HG03469 (cell line): ENCODE results near the gene EXD1.
A peak's percentile ranks its signal among the peaks of the same experiment; 100 is the strongest.

Experiments
- ATAC-seq: cut with Tn5 transposase; IDR thresholded peaks from one replicate; pipeline ENCODE4 v1.9.1; 2021; ENCODE audit warnings: mild to moderate bottlenecking, moderate library complexity, moderate number of reproducible peaks; ENCODE audit not compliant: unreplicated experiment

The EXD1 gene

DNA sequence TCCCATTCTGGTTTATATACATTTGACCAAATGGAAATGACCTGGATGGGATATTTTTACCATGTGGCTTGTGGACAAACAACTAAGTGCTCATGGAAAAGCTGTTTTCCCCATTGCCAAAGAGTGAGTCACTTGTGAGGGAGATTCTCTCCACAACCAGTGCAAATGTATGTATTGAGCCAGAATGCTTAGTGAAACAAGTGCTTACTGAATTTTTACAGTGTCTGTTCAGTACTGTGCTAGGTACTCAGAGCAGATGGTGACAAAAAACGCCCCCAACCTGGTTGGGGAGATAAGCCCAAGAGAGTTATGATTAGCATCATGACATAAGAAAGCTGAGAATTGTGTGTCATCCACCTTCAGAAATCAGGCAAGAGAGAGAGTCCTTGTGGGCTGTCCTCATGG, 2.8 kb upstream of the EXD1 start:
- no peak for ATAC-seq

- ATAC-seq = peak; percentile 22
Measured at GRCh38 chr15:41231422-41232226, 1.1 kb upstream of the EXD1 start.

DNA sequence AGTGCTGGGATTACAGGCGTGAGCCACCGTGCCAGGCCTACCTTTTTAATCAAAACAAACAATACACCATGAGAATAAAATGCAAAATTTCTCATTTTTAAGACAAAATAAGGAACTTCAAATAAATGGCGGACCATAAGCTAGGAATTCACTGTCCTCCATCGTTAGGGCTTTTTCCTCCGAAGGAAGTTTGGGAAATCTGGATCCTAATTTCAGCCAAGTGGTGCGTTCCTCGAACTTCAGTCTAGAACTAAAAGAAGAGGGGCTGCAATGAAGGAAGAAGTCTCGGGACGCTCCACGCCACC, 260 bp downstream of the EXD1 start:
- no peak for ATAC-seq

DNA sequence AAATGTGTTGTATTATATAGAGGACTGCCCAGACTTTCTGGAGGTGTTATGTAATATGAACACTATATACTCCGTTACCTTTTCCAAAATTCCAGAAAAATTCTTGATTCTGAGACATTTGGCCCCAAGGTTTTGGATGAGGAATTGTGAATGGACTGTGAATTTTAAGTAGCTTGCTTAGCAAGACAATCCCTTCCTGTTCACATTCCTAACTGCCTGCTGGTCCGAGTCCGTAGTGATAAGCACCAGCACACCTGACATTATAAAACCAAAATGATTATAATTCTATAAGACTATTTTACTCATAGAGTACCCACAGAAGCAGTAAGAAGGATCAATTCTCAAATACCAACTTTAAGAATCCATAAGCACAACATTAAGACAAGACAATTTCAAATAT, 11.2 kb downstream of the EXD1 start:
- ATAC-seq = no peak

GRCh38 chr15:41218851-41219250, 11.7 kb downstream of the EXD1 start:
- ATAC-seq = no peak

GRCh38 chr15:41215708-41216107, 14.8 kb downstream of the EXD1 start:
- ATAC-seq = no peak

- ATAC-seq = no peak
Measured at GRCh38 chr15:41207687-41208448, 22.7 kb downstream of the EXD1 start.

GRCh38 chr15:41205315-41205714, 25.2 kb downstream of the EXD1 start:
- ATAC-seq = no peak

DNA sequence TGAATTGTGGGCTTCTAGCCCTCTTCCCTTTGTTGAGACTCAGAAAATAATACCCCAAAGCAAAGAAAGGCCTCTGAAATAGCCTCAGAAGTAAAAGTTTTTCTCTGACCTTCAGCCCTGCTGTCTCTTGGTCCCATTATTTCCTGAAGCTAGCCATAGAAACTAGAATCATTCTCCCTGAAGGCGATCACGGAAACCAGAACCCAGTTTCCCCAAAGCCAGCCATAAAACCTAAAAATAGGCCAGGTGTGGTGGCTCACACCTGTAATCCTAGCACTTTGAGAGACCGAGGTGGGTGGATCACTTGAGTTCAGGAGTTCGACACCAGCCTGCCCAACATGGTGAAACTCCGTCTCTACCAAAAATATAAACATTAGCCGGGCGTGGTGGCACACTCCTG, 27.2 kb downstream of the EXD1 start:
- no peak for ATAC-seq

DNA sequence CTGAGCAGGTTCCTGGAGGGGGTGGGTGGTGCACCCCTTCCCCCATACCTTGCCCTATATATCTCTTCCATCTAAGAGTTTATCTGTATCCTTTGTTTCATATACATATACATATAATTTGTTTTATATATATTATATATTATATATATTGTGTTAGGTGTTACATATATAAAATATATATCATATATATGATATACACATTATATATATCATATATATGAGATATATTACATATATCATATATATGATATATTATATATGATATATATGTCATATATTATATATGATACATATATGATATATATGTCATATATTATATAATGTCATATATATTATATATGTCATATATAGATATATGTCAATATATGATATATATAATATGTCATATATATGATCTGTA, 31.1 kb downstream of the EXD1 start:
- ATAC-seq = no peak

DNA sequence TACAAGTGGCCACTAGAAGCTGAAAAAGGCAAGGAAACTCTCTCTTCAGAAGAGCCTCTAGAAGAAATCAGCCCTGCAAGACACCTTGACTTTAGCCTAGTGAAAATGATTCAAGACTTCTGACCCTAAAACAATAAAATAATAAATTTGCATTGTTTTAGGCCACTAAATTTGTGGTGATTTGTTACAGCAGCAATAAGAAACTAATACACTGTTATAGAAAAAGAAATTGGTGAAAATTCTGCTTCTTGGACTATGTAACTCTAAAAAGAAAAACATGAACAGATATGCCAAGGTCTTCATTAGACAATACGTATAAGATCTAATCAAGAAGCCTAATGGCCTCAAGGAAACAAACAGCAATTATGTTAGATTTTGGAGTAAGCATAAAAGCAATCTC, 36.1 kb downstream of the EXD1 start:
- ATAC-seq = no peak

DNA sequence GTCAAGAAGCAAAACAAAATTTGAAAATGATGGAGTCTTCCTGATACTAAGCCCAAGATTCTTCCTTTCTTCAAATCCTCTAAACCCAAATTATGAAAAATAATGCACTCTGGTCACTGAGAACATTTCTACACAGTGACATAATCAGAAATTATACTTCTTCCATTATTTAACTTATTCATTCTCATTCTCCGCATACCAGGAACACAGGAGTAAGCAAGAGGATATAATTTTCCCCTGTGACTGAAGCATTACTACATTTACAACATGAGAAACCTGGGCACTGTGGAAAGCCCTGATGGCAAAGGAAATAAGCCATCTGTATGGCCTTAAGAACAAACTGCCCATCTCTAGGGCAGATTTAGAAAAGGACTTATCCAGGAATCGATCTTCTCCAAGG, 47.0 kb downstream of the EXD1 start:
- no peak for ATAC-seq

DNA sequence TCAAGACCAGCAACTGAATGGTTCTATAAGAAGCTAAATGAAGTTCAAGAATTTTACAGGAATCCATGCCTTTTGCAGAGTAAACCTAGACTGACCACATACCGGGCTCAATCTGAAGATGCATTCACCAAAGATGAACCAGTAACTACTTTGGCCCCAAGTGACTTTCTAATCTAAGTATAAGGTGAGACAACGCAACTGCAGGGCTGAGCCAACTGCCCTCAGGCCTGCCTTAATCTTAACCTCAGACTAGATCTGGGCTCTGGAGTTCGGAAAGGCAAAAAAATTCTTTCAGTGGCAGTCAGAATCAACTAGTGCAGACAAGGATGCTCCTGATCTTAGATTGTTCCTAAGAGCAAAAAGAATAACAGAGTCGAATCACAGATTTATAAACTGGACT, 48.3 kb downstream of the EXD1 start:
- no peak for ATAC-seq

DNA sequence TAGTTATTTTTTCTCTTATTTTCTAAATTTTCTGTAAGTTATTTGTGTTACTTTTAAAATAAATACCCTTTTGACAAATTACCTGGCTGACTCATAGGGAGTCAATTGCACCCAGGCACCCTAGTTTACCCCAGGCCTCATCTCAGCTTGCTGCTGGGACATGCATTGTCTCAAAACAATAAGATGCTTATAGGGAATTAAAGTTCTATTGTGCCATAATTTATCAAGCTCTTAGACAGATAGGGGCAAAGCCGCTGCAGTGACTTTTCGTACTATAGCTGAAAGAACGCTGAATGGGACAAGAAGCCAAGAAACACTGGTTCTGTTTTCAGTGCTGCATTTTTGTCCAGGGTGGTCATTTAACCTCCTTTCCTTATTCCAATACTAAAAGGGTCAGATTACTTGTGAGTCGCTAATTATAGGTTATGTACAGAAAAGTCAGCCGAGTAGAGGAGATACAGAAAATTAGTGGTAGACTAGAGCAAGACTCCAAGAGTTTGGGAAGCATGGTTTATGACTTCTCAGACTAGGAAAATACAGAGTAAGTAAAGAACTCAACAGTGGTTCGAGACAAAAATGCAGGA, 50.3 kb downstream of the EXD1 start:
- no peak for ATAC-seq

DNA sequence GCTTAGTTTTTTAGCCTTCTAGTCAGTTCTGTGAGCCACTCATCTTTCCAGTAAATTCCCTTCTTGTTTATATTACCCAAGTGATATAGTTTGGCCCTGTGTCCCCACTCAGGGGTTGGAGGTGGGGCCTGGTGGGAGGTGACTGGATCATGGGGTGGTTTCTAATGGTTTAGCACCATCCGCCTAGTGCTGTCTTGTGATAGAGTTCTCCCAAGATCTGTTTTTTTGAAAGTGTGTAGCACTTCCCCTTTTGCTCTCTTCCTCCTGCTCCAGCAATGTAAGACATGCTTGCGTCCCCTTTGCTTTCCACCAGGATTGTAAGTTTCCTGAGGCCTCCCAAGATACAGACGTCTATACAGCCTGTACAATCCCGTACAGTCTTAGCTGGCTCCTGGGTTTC, 60.8 kb downstream of the EXD1 start:
- ATAC-seq = no peak

GRCh38 chr15:41169086-41169485, 61.5 kb downstream of the EXD1 start:
- ATAC-seq = no peak

DNA sequence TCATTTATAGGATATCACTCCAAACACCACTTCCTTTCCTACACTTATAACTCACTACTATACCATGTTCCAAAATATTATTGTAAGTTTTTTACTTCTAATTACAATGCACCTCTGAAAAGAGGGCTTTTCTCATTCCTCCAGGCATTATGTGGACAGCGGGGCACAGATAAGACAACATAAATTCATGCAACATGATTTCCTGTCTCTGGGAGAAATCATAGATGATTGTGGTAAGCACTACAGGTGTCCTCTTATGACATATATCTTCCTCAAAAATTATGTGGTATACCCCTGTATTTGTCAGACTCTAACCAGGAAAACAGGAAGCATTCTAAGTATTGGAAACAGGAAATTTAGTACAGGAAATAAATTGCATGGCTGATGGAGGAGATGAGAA, 68.8 kb downstream of the EXD1 start:
- ATAC-seq = no peak

GRCh38 chr15:41161336-41161735, 69.2 kb downstream of the EXD1 start:
- ATAC-seq = no peak

DNA sequence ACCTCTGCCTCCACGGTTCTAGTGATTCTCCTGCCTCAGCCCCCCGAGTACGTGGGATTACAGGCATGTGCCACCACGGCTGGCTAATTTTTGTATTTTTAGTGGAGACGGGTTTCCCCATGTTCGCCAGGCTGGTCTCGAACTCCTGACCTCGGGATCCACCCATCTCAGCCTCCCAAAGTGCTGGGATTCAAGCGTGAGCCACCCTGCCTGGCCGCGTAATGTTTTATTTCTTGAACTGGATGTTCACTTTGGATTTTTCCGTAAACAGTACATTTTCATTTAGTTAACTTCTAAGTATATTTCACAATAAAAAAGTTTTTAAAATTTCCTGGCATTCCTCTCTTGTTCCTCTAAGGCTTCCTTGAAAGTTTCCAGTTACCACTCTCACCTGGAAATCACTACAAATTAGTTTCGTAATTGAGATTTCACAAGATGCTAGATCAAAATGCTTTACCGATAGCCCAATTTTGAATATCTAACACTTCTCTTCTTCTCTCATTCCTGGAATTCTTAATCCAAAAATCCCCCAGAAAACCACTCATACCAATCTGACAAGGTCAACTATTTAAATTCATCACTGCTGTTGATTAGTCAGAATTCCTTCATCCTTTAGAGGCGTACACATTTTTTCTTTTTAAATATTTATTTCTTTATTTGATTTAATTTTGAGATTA, 69.8 kb downstream of the EXD1 start:
- no peak for ATAC-seq

GRCh38 chr15:41154412-41154811, 76.1 kb downstream of the EXD1 start:
- no peak for ATAC-seq

- ATAC-seq = no peak
Measured at GRCh38 chr15:41153733-41154132, 76.8 kb downstream of the EXD1 start.
